ENCODE results near the gene COPS8.
A peak's percentile ranks its signal among the peaks of the same experiment; 100 is the strongest.

The COPS8 gene

GRCh38 chr2:237055386-237056100, 30.1 kb upstream of the COPS8 start:
- Histone ChIP-seq H3K27ac (ENCODE audit: low read depth, low read length) (no peak overlapping the region), H3K9ac (ENCODE audit: low read depth in 1 of 2, low read length in 2 of 2) (no peak overlapping the region), H3K4me3 (ENCODE audit: low read depth in 1 of 2, low read length in 2 of 2) (no peak overlapping the region), H3K36me3 (ENCODE audit: control insufficient read depth in 1 of 2, insufficient read depth in 2 of 2, low read length in 2 of 2) (no peaks in the 10 kb centered on the region), H3K27me3 (ENCODE audit: control insufficient read depth in 1 of 2, insufficient read depth in 2 of 2, low read length in 2 of 2) (peaks cover 0 to 3% of the 10 kb centered on the region in 2 donors), H3K4me1 (ENCODE audit: control insufficient read depth in 1 of 2, insufficient read depth in 2 of 2, low read length in 2 of 2) (peaks cover 1 to 4% of the 10 kb centered on the region in 2 donors), H3K9me3 (ENCODE audit: control insufficient read depth in 1 of 2, low read length in 2 of 2) (no peaks in the 10 kb centered on the region)

- Histone ChIP-seq H3K36me3 (ENCODE audit: control insufficient read depth in 1 of 2, insufficient read depth in 2 of 2, low read length in 2 of 2) (no peaks in the 10 kb centered on the region), H3K4me3 (ENCODE audit: low read depth in 1 of 2, low read length in 2 of 2) (no peak overlapping the region), H3K27ac (ENCODE audit: low read depth, low read length) (no peak overlapping the region), H3K9ac (ENCODE audit: low read depth in 1 of 2, low read length in 2 of 2) (no peak overlapping the region), H3K9me3 (ENCODE audit: control insufficient read depth in 1 of 2, low read length in 2 of 2) (no peaks in the 10 kb centered on the region), H3K4me1 (ENCODE audit: control insufficient read depth in 1 of 2, insufficient read depth in 2 of 2, low read length in 2 of 2) (peaks cover 5 to 6% of the 10 kb centered on the region in 2 donors), H3K27me3 (ENCODE audit: control insufficient read depth in 1 of 2, insufficient read depth in 2 of 2, low read length in 2 of 2) (peaks cover 0 to 3% of the 10 kb centered on the region in 2 donors)
Measured at GRCh38 chr2:237056287-237056875, 29.3 kb upstream of the COPS8 start.

GRCh38 chr2:237057107-237057506, 28.6 kb upstream of the COPS8 start:
- H3K36me3 ChIP-seq (ENCODE audit: control insufficient read depth in 1 of 2, insufficient read depth in 2 of 2, low read length in 2 of 2): no peaks in the 10 kb centered on the region
- peaks cover 0 to 3% of the 10 kb centered on the region in 2 donors for H3K27me3 ChIP-seq (ENCODE audit: control insufficient read depth in 1 of 2, insufficient read depth in 2 of 2, low read length in 2 of 2)
- H3K4me3 ChIP-seq (ENCODE audit: low read depth in 1 of 2, low read length in 2 of 2): no peak overlapping the region
- no peak overlapping the region for H3K27ac ChIP-seq (ENCODE audit: low read depth, low read length)
- H3K4me1 ChIP-seq (ENCODE audit: control insufficient read depth in 1 of 2, insufficient read depth in 2 of 2, low read length in 2 of 2): peaks cover 5 to 6% of the 10 kb centered on the region in 2 donors
- no peaks in the 10 kb centered on the region for H3K9me3 ChIP-seq (ENCODE audit: control insufficient read depth in 1 of 2, low read length in 2 of 2)
- H3K9ac ChIP-seq (ENCODE audit: low read depth in 1 of 2, low read length in 2 of 2): no peak overlapping the region

- H3K36me3 ChIP-seq (ENCODE audit: control insufficient read depth in 1 of 2, insufficient read depth in 2 of 2, low read length in 2 of 2): no peaks in the 10 kb centered on the region
- no peak overlapping the region for H3K9ac ChIP-seq (ENCODE audit: low read depth in 1 of 2, low read length in 2 of 2)
- peaks cover 5 to 6% of the 10 kb centered on the region in 2 donors for H3K4me1 ChIP-seq (ENCODE audit: control insufficient read depth in 1 of 2, insufficient read depth in 2 of 2, low read length in 2 of 2)
- H3K4me3 ChIP-seq (ENCODE audit: low read depth in 1 of 2, low read length in 2 of 2): peak overlapping the region in 1 of 2 donors; percentile 21
- H3K9me3 ChIP-seq (ENCODE audit: control insufficient read depth in 1 of 2, low read length in 2 of 2): no peaks in the 10 kb centered on the region
- no peaks in the 10 kb centered on the region for H3K27me3 ChIP-seq (ENCODE audit: control insufficient read depth in 1 of 2, insufficient read depth in 2 of 2, low read length in 2 of 2)
- H3K27ac ChIP-seq (ENCODE audit: low read depth, low read length): no peak overlapping the region
Measured at GRCh38 chr2:237057893-237058300, 27.8 kb upstream of the COPS8 start.

- H3K9ac ChIP-seq (ENCODE audit: low read depth in 1 of 2, low read length in 2 of 2): no peak overlapping the region
- H3K27ac ChIP-seq (ENCODE audit: low read depth, low read length): no peak overlapping the region
- H3K27me3 ChIP-seq (ENCODE audit: control insufficient read depth in 1 of 2, insufficient read depth in 2 of 2, low read length in 2 of 2): no peaks in the 10 kb centered on the region
- H3K9me3 ChIP-seq (ENCODE audit: control insufficient read depth in 1 of 2, low read length in 2 of 2): no peaks in the 10 kb centered on the region
- peak overlapping the region in 1 of 2 donors; percentile 21 for H3K4me3 ChIP-seq (ENCODE audit: low read depth in 1 of 2, low read length in 2 of 2)
- H3K36me3 ChIP-seq (ENCODE audit: control insufficient read depth in 1 of 2, insufficient read depth in 2 of 2, low read length in 2 of 2): no peaks in the 10 kb centered on the region
- peaks cover 5 to 6% of the 10 kb centered on the region in 2 donors for H3K4me1 ChIP-seq (ENCODE audit: control insufficient read depth in 1 of 2, insufficient read depth in 2 of 2, low read length in 2 of 2)
Measured at GRCh38 chr2:237058423-237058822, 27.3 kb upstream of the COPS8 start.

- Histone ChIP-seq H3K36me3 (ENCODE audit: control insufficient read depth in 1 of 2, insufficient read depth in 2 of 2, low read length in 2 of 2) (no peaks in the 10 kb centered on the region), H3K4me3 (ENCODE audit: low read depth in 1 of 2, low read length in 2 of 2) (peak overlapping the region in 1 of 2 donors; percentile 21), H3K4me1 (ENCODE audit: control insufficient read depth in 1 of 2, insufficient read depth in 2 of 2, low read length in 2 of 2) (peaks cover 5 to 6% of the 10 kb centered on the region in 2 donors), H3K27me3 (ENCODE audit: control insufficient read depth in 1 of 2, insufficient read depth in 2 of 2, low read length in 2 of 2) (no peaks in the 10 kb centered on the region), H3K9ac (ENCODE audit: low read depth in 1 of 2, low read length in 2 of 2) (no peak overlapping the region), H3K27ac (ENCODE audit: low read depth, low read length) (peak overlapping the region; percentile 2), H3K9me3 (ENCODE audit: control insufficient read depth in 1 of 2, low read length in 2 of 2) (no peaks in the 10 kb centered on the region)
Measured at GRCh38 chr2:237059155-237059875, 26.4 kb upstream of the COPS8 start.

- Histone ChIP-seq H3K4me3 (ENCODE audit: low read depth in 1 of 2, low read length in 2 of 2) (no peak overlapping the region), H3K9ac (ENCODE audit: low read depth in 1 of 2, low read length in 2 of 2) (peak overlapping the region in 1 of 2 donors; percentile 15), H3K4me1 (ENCODE audit: control insufficient read depth in 1 of 2, insufficient read depth in 2 of 2, low read length in 2 of 2) (peaks cover 5 to 6% of the 10 kb centered on the region in 2 donors), H3K27ac (ENCODE audit: low read depth, low read length) (no peak overlapping the region), H3K9me3 (ENCODE audit: control insufficient read depth in 1 of 2, low read length in 2 of 2) (no peaks in the 10 kb centered on the region), H3K27me3 (ENCODE audit: control insufficient read depth in 1 of 2, insufficient read depth in 2 of 2, low read length in 2 of 2) (no peaks in the 10 kb centered on the region), H3K36me3 (ENCODE audit: control insufficient read depth in 1 of 2, insufficient read depth in 2 of 2, low read length in 2 of 2) (no peaks in the 10 kb centered on the region)
Measured at GRCh38 chr2:237060534-237061312, 25.0 kb upstream of the COPS8 start.

- H3K27ac ChIP-seq (ENCODE audit: low read depth, low read length): no peak overlapping the region
- H3K36me3 ChIP-seq (ENCODE audit: control insufficient read depth in 1 of 2, insufficient read depth in 2 of 2, low read length in 2 of 2): no peaks in the 10 kb centered on the region
- no peak overlapping the region for H3K9ac ChIP-seq (ENCODE audit: low read depth in 1 of 2, low read length in 2 of 2)
- peaks cover 5 to 6% of the 10 kb centered on the region in 2 donors for H3K4me1 ChIP-seq (ENCODE audit: control insufficient read depth in 1 of 2, insufficient read depth in 2 of 2, low read length in 2 of 2)
- no peak overlapping the region for H3K4me3 ChIP-seq (ENCODE audit: low read depth in 1 of 2, low read length in 2 of 2)
- H3K27me3 ChIP-seq (ENCODE audit: control insufficient read depth in 1 of 2, insufficient read depth in 2 of 2, low read length in 2 of 2): no peaks in the 10 kb centered on the region
- H3K9me3 ChIP-seq (ENCODE audit: control insufficient read depth in 1 of 2, low read length in 2 of 2): no peaks in the 10 kb centered on the region
Measured at GRCh38 chr2:237061356-237061755, 24.3 kb upstream of the COPS8 start.

- no peak overlapping the region for H3K4me3 ChIP-seq (ENCODE audit: low read depth in 1 of 2, low read length in 2 of 2)
- no peak overlapping the region for H3K27ac ChIP-seq (ENCODE audit: low read depth, low read length)
- H3K27me3 ChIP-seq (ENCODE audit: control insufficient read depth in 1 of 2, insufficient read depth in 2 of 2, low read length in 2 of 2): no peaks in the 10 kb centered on the region
- no peaks in the 10 kb centered on the region for H3K9me3 ChIP-seq (ENCODE audit: control insufficient read depth in 1 of 2, low read length in 2 of 2)
- H3K9ac ChIP-seq (ENCODE audit: low read depth in 1 of 2, low read length in 2 of 2): no peak overlapping the region
- peaks cover 5 to 6% of the 10 kb centered on the region in 2 donors for H3K4me1 ChIP-seq (ENCODE audit: control insufficient read depth in 1 of 2, insufficient read depth in 2 of 2, low read length in 2 of 2)
- no peaks in the 10 kb centered on the region for H3K36me3 ChIP-seq (ENCODE audit: control insufficient read depth in 1 of 2, insufficient read depth in 2 of 2, low read length in 2 of 2)
Measured at GRCh38 chr2:237062585-237062984, 23.1 kb upstream of the COPS8 start.

Measured in duodenal mucosa (tissue), 2 donors.